ENCODE data around the gene HVCN1. TPM values are rescaled to one million over a fixed set of nuclear protein-coding genes. Genes with fewer than 3 reads are reported as not detected.
"Not testable (repeated sequence)": the region's sequence is repeated elsewhere in the genome, so short reads cannot be mapped to it uniquely, and the experiment has no call there.

HVCN1 gene
- polyA plus RNA-seq, 2 of the 4 experiments (the other 2 are of a cell fraction), result 0.34 to 1.1 TPM

DNA sequence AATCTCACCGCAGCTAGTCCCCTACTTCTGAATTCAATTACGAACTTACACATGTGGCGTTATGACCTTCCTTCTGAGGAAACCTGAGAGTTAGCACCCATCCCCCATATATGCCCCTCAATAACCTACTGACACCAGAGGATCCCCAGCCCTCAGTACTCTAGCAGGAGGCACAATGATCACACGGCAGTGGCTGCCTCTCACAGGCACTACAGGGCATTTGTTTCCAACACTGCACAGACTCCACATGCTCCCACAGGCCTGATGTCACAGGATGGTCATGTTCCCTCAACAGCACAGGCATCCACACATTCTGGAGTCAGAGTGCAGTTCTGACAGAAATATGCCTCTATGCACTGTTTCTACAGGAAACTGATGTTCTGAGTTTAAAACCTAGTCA is 36.4 kb upstream of the HVCN1 start:
- ChIA-PET POLR2A (no interaction called here), CTCF (interaction anchor here (1.2 kb wide), 1 partner anchor 122 kb away, joined by 3 read pairs; no protein-coding TSS in a partner anchor)
- DNase-seq (ENCODE audit: low read depth in 1 of 2, low spot score in 1 of 2), result no peak
- Histone ChIP-seq H3K9me3 (no peaks in the 10 kb centered on the region), H3K4me2 (no peak overlapping the region), H3K4me1 (no peaks in the 10 kb centered on the region), H3K4me3 (no peak overlapping the region), H3K27ac (no peak overlapping the region)
- no peak for FAIRE-seq
- WGBS (ENCODE audit: missing lambda C conversion rate), result 84% methylated on average over 4 of the region's 4 CpGs
- no peak for TF ChIP-seq RAD21 (conservative IDR thresholded peaks at IDR 0.05 in 1 of 2, IDR thresholded peaks at IDR 0.05 in 1 of 2)
- ATAC-seq, result no peak; a peak in 1 of 6 replicates

DNA sequence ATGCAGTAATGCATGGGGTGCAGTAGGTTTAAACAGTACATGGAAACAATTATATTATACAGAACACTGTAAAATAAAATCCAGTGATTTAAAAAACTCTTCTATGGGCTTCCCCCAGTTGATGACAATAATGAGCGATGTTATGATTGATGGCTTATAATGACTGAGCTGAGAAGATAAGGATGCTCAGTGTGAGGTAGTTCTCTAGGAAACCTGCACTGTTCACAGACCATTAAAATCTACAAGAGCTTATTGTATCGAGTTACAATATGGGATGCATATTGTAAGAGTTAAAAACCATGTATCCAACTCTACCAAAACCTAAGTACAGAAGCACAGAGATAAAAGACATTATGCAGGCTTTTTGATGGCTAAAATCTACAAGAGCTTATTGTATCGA is 34.0 kb upstream of the HVCN1 start:
- H3K4me2 ChIP-seq; H3K4me3 ChIP-seq; H3K27ac ChIP-seq; H3K4me1 ChIP-seq; ATAC-seq; DNase-seq (ENCODE audit: low read depth in 1 of 2, low spot score in 1 of 2); FAIRE-seq; H3K9me3 ChIP-seq; POLR2A ChIA-PET: not testable (repeated sequence)
- WGBS (ENCODE audit: missing lambda C conversion rate), result 93% methylated on average over 3 of the region's 3 CpGs
- CTCF ChIA-PET, result interaction anchor here (0.7 to 1.6 kb wide), 3 partner anchors 31 to 161 kb away, joined by 3 to 4 read pairs (median 4); no protein-coding TSS in a partner anchor

DNA sequence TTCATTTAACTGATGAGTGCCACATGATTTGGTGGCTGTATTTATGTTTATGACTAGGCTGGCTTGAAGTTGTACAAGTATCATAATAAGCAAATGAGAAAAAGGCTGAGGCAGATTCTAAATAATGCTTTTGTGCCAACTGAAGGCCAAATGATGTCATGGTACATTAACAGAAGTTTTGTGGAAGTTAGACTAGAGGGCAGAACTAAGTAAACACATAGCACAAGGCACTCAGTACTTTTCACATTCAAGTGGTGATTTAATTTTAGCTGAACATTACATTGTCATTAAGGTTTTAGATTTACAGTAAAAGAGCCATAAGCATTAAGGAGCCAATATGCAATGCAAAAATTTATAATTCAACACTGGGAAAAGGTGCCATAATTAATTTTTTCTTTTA is 32.7 kb upstream of the HVCN1 start:
- Histone ChIP-seq H3K4me2 (no peak overlapping the region), H3K9me3 (no peaks in the 10 kb centered on the region), H3K27ac (no peak overlapping the region), H3K4me3 (no peak overlapping the region), H3K4me1 (no peaks in the 10 kb centered on the region)
- CTCF ChIA-PET, result interaction anchor here (1.4 to 2.3 kb wide), 2 partner anchors 16 to 166 kb away, joined by 4 to 6 read pairs; no protein-coding TSS in a partner anchor
- TF ChIP-seq TFCP2L1 (CRISPR knock-in tag; IDR thresholded peaks at IDR 0.05) (no peak), TP53 (CRISPR knock-in tag; IDR thresholded peaks at IDR 0.05) (no peak), CEBPB (IDR thresholded peaks at IDR 0.05) (no peak), RCOR1 (IDR thresholded peaks at IDR 0.05; ENCODE audit: low read depth, low read length) (no peak), ZFP36 (IDR thresholded peaks at IDR 0.05; ENCODE audit: borderline replicate concordance, partially characterized antibody) (no peak), ZSCAN20 (CRISPR knock-in tag; IDR thresholded peaks at IDR 0.05) (no peak), BHLHE40 (IDR thresholded peaks at IDR 0.05; ENCODE audit: low read depth, low read length) (no peak), CHD2 (IDR thresholded peaks at IDR 0.05; ENCODE audit: low read length, partially characterized antibody) (no peak), NR3C1 (IDR thresholded peaks at IDR 0.05) (no peak), MAFK (IDR thresholded peaks at IDR 0.05; ENCODE audit: partially characterized antibody) (no peak), HEYL (CRISPR knock-in tag; IDR thresholded peaks at IDR 0.05) (no peak), EP300 (IDR thresholded peaks at IDR 0.05) (no peak)
- TF ChIP-seq, protein P1, sequence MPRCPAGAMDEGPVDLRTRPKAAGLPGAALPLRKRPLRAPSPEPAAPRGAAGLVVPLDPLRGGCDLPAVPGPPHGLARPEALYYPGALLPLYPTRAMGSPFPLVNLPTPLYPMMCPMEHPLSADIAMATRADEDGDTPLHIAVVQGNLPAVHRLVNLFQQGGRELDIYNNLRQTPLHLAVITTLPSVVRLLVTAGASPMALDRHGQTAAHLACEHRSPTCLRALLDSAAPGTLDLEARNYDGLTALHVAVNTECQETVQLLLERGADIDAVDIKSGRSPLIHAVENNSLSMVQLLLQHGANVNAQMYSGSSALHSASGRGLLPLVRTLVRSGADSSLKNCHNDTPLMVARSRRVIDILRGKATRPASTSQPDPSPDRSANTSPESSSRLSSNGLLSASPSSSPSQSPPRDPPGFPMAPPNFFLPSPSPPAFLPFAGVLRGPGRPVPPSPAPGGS (IDR thresholded peaks at IDR 0.05), result no peak
- TF ChIP-seq, protein P2, sequence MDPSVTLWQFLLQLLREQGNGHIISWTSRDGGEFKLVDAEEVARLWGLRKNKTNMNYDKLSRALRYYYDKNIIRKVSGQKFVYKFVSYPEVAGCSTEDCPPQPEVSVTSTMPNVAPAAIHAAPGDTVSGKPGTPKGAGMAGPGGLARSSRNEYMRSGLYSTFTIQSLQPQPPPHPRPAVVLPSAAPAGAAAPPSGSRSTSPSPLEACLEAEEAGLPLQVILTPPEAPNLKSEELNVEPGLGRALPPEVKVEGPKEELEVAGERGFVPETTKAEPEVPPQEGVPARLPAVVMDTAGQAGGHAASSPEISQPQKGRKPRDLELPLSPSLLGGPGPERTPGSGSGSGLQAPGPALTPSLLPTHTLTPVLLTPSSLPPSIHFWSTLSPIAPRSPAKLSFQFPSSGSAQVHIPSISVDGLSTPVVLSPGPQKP (IDR thresholded peaks at IDR 0.05; ENCODE audit: low read depth, low read length), result no peak
- ATAC-seq (no peak), DNase-seq (ENCODE audit: low read depth in 1 of 2, low spot score in 1 of 2) (no peak), FAIRE-seq (no peak)
- POLR2A ChIA-PET, result no interaction called here

DNA sequence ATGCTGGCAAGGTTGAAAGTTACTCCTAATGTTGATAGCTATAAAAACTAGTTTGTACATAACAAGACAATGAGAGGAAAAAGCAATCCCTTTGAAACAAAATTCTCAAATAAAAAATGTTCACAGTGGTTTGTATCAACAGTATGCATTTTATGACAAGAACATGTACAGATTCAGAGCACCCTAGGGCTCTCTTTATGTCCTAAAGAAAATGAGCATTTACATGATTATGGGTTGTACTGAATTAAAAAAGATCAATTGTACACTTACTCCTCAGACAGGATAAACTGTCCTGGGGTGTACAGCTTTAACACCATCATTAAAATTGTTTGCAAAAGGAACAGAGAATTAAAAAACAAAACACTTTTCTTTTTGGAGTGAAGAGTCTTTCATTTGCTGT is 31.6 kb upstream of the HVCN1 start:
- H3K4me1 ChIP-seq, result no peaks in the 10 kb centered on the region
- TF ChIP-seq EP300 (IDR thresholded peaks at IDR 0.05), result no peak
- TF ChIP-seq CBX8 (IDR thresholded peaks at IDR 0.05), result no peak
- no peak for TF ChIP-seq CBX2 (IDR thresholded peaks at IDR 0.05; ENCODE audit: borderline replicate concordance, low read depth)
- no peak for TF ChIP-seq TFCP2L1 (CRISPR knock-in tag; IDR thresholded peaks at IDR 0.05)
- TF ChIP-seq RCOR1 (IDR thresholded peaks at IDR 0.05; ENCODE audit: low read depth, low read length), result no peak
- no peaks in the 10 kb centered on the region for H3K9me3 ChIP-seq
- ChIA-PET CTCF (interaction anchor here (0.6 to 2.3 kb wide), 3 partner anchors 126 to 173 kb away, joined by 3 to 6 read pairs (median 3); partner anchors contain the start of gene CCDC63), POLR2A (no interaction called here)
- FAIRE-seq (no peak), DNase-seq (ENCODE audit: low read depth in 1 of 2, low spot score in 1 of 2) (no peak), ATAC-seq (no peak)
- H3K4me3 ChIP-seq, result no peak overlapping the region
- H3K27ac ChIP-seq, result no peak overlapping the region
- no peak overlapping the region for H3K4me2 ChIP-seq
